ENCODE data around the gene THSD7B. TPM values are rescaled to one million over a fixed set of nuclear protein-coding genes. Genes with fewer than 3 reads are reported as not detected.

The THSD7B gene
- total and polyA plus RNA-seq, 2 experiments from 2014 or later, result not detected

DNA sequence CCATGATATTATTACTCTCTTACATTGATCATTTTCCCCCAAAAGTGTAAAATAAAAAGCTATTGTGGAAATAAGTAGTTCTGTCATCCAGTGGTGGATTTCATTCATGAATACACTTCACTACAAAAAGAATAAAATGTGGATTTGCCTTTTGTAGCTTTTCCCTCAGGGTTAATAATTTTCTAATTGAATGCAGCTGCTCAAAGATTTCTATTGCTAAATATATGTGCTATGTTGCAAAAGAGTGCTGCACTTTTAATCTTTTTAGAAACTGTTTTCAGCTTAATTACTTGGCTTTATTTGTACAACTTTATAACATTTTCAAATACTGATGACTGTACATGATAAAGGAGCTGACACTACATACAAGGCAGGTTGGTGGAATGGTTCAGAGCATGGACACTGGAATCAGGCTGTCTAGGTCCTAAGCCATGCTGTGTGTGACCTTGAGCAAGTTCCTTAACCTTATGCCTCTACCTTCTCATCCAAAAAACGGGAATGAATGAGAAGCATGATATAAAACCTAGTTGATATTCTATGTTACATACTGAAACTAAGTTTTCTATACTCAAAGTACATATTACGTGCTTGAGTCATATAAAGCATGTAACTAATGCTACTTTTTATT is 128.8 kb downstream of the THSD7B start:
- TF ChIP-seq, protein P1, sequence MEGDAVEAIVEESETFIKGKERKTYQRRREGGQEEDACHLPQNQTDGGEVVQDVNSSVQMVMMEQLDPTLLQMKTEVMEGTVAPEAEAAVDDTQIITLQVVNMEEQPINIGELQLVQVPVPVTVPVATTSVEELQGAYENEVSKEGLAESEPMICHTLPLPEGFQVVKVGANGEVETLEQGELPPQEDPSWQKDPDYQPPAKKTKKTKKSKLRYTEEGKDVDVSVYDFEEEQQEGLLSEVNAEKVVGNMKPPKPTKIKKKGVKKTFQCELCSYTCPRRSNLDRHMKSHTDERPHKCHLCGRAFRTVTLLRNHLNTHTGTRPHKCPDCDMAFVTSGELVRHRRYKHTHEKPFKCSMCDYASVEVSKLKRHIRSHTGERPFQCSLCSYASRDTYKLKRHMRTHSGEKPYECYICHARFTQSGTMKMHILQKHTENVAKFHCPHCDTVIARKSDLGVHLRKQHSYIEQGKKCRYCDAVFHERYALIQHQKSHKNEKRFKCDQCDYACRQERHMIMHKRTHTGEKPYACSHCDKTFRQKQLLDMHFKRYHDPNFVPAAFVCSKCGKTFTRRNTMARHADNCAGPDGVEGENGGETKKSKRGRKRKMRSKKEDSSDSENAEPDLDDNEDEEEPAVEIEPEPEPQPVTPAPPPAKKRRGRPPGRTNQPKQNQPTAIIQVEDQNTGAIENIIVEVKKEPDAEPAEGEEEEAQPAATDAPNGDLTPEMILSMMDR (IDR thresholded peaks at IDR 0.05; ENCODE audit: low read depth, low read length), result no peak
- H3K9me3 ChIP-seq (ENCODE audit: low read depth), result no peaks in the 10 kb centered on the region
- no peaks in the 10 kb centered on the region for H3K36me3 ChIP-seq
- H3K4me3 ChIP-seq, result no peak overlapping the region
- no peak for DNase-seq (ENCODE audit: low read depth in 1 of 2, low spot score in 1 of 2)
- no peak overlapping the region for H3K27ac ChIP-seq
- no peaks in the 10 kb centered on the region for H3K4me1 ChIP-seq (ENCODE audit: low read depth)
- H3K27me3 ChIP-seq, result no peaks in the 10 kb centered on the region

- H3K27ac ChIP-seq, result no peak overlapping the region
- no peaks in the 10 kb centered on the region for H3K36me3 ChIP-seq
- TF ChIP-seq, protein P1 (IDR thresholded peaks at IDR 0.05; ENCODE audit: low read depth, low read length), result no peak
- no peaks in the 10 kb centered on the region for H3K9me3 ChIP-seq (ENCODE audit: low read depth)
- no peak overlapping the region for H3K4me3 ChIP-seq
- H3K4me1 ChIP-seq (ENCODE audit: low read depth), result no peaks in the 10 kb centered on the region
- H3K27me3 ChIP-seq, result no peaks in the 10 kb centered on the region
- no peak for DNase-seq (ENCODE audit: low read depth in 1 of 2, low spot score in 1 of 2)
These were observed 136.4 kb downstream of the THSD7B start for GRCh38 chr2:136901732-136902131.

GRCh38 chr2:136905779-136906178 is 140.4 kb downstream of the THSD7B start:
- TF ChIP-seq, protein P1 (IDR thresholded peaks at IDR 0.05; ENCODE audit: low read depth, low read length), result no peak
- Histone ChIP-seq H3K27me3 (no peaks in the 10 kb centered on the region), H3K9me3 (ENCODE audit: low read depth) (no peaks in the 10 kb centered on the region), H3K4me1 (ENCODE audit: low read depth) (no peaks in the 10 kb centered on the region), H3K36me3 (no peaks in the 10 kb centered on the region), H3K4me3 (no peak overlapping the region), H3K27ac (no peak overlapping the region)
- DNase-seq (ENCODE audit: low read depth in 1 of 2, low spot score in 1 of 2), result no peak

GRCh38 chr2:136909777-136910176 is 144.4 kb downstream of the THSD7B start:
- Histone ChIP-seq H3K27me3 (no peaks in the 10 kb centered on the region), H3K4me3 (no peak overlapping the region), H3K36me3 (no peaks in the 10 kb centered on the region), H3K4me1 (ENCODE audit: low read depth) (no peaks in the 10 kb centered on the region), H3K9me3 (ENCODE audit: low read depth) (no peaks in the 10 kb centered on the region), H3K27ac (no peak overlapping the region)
- DNase-seq (ENCODE audit: low read depth in 1 of 2, low spot score in 1 of 2), result no peak
- TF ChIP-seq, protein P1 (IDR thresholded peaks at IDR 0.05; ENCODE audit: low read depth, low read length), result no peak

- no peak overlapping the region for H3K27ac ChIP-seq
- H3K4me1 ChIP-seq (ENCODE audit: low read depth), result no peaks in the 10 kb centered on the region
- TF ChIP-seq, protein P1 (IDR thresholded peaks at IDR 0.05; ENCODE audit: low read depth, low read length), result no peak
- no peaks in the 10 kb centered on the region for H3K9me3 ChIP-seq (ENCODE audit: low read depth)
- DNase-seq (ENCODE audit: low read depth in 1 of 2, low spot score in 1 of 2), result no peak
- H3K4me3 ChIP-seq, result no peak overlapping the region
- no peaks in the 10 kb centered on the region for H3K36me3 ChIP-seq
- H3K27me3 ChIP-seq, result no peaks in the 10 kb centered on the region
These were observed 150.8 kb downstream of the THSD7B start for GRCh38 chr2:136916131-136916530.
